Measurements from ENCODE around the gene ZNF319. TPM values are rescaled to one million over a fixed set of nuclear protein-coding genes. Genes with fewer than 3 reads are reported as not detected.

The ZNF319 gene
- total and polyA plus RNA-seq, 2 of the 13 experiments (the other 11 are each of a cell fraction or from before 2014, with no cell fraction given) = 2.4 to 3.6 TPM

DNA sequence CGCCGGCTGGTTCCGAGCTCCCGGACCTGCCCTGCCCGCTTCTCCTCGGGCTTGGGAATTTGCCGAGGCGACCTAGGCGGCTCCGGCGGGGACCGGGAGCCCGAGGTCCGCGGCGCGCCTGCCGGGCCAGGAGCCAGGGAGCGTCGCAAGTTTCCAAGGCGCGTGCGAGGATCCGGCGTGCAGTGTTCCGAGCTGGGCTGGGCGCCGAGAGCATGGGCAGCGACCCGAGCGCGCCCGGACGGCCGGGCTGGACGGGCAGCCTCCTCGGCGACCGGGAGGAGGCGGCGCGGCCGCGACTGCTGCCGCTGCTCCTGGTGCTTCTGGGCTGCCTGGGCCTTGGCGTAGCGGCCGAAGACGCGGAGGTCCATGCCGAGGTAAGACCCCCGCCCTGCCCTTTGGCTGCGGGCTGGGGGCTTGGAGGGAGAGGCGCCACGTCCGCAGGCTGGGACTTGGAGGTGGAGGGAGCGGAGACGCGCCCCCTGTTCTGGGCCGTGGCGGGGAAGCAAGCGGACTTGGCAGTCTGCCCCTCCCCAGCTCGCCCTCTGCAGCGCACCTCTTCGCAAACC lies 25.8 kb upstream of the ZNF319 start (continued):
- TF ChIP-seq, protein P1, sequence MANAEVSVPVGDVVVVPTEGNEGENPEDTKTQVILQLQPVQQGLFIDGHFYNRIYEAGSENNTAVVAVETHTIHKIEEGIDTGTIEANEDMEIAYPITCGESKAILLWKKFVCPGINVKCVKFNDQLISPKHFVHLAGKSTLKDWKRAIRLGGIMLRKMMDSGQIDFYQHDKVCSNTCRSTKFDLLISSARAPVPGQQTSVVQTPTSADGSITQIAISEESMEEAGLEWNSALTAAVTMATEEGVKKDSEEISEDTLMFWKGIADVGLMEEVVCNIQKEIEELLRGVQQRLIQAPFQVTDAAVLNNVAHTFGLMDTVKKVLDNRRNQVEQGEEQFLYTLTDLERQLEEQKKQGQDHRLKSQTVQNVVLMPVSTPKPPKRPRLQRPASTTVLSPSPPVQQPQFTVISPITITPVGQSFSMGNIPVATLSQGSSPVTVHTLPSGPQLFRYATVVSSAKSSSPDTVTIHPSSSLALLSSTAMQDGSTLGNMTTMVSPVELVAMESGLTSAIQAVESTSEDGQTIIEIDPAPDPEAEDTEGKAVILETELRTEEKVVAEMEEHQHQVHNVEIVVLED (CRISPR knock-in tag; IDR thresholded peaks at IDR 0.05; ENCODE audit: borderline replicate concordance) = no peak
- TF ChIP-seq NFKB2 (CRISPR knock-in tag; IDR thresholded peaks at IDR 0.05; ENCODE audit: borderline replicate concordance) (no peak), ZNF484 (CRISPR knock-in tag; IDR thresholded peaks at IDR 0.05; ENCODE audit: borderline replicate concordance, low read depth) (no peak; the same call in 1 of the 2 replicates), ZNF678 (CRISPR knock-in tag; IDR thresholded peaks at IDR 0.05) (no peak; the same call in 1 of the 2 replicates), ZNF136 (CRISPR knock-in tag; IDR thresholded peaks at IDR 0.05; ENCODE audit: low read depth) (no peak), ARID2 (CRISPR knock-in tag; IDR thresholded peaks at IDR 0.05; ENCODE audit: borderline replicate concordance) (peak; percentile 87; the same call in 1 of the 2 replicates), ZNF674 (CRISPR knock-in tag; IDR thresholded peaks at IDR 0.05; ENCODE audit: low read depth) (no peak), ZFP36L1 (CRISPR knock-in tag; IDR thresholded peaks at IDR 0.05) (no peak; the same call in 1 of the 2 replicates), ZNF329 (CRISPR knock-in tag; IDR thresholded peaks at IDR 0.05; ENCODE audit: low read depth) (peak; percentile 44; the same call in 1 of the 2 replicates), BORCS8-MEF2B (CRISPR knock-in tag; IDR thresholded peaks at IDR 0.05) (peak; percentile 56; the same call in 1 of the 2 replicates), KAT2B (IDR thresholded peaks at IDR 0.05; ENCODE audit: borderline replicate concordance, low read depth, low read length) (peak; percentile 5; the same call in 1 of the 2 replicates), YEATS4 (CRISPR knock-in tag; IDR thresholded peaks at IDR 0.05; ENCODE audit: borderline replicate concordance) (peak; percentile 7; the same call in 1 of the 2 replicates)
- TF ChIP-seq, protein P2, sequence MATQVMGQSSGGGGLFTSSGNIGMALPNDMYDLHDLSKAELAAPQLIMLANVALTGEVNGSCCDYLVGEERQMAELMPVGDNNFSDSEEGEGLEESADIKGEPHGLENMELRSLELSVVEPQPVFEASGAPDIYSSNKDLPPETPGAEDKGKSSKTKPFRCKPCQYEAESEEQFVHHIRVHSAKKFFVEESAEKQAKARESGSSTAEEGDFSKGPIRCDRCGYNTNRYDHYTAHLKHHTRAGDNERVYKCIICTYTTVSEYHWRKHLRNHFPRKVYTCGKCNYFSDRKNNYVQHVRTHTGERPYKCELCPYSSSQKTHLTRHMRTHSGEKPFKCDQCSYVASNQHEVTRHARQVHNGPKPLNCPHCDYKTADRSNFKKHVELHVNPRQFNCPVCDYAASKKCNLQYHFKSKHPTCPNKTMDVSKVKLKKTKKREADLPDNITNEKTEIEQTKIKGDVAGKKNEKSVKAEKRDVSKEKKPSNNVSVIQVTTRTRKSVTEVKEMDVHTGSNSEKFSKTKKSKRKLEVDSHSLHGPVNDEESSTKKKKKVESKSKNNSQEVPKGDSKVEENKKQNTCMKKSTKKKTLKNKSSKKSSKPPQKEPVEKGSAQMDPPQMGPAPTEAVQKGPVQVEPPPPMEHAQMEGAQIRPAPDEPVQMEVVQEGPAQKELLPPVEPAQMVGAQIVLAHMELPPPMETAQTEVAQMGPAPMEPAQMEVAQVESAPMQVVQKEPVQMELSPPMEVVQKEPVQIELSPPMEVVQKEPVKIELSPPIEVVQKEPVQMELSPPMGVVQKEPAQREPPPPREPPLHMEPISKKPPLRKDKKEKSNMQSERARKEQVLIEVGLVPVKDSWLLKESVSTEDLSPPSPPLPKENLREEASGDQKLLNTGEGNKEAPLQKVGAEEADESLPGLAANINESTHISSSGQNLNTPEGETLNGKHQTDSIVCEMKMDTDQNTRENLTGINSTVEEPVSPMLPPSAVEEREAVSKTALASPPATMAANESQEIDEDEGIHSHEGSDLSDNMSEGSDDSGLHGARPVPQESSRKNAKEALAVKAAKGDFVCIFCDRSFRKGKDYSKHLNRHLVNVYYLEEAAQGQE (IDR thresholded peaks at IDR 0.05; ENCODE audit: borderline replicate concordance in 1 of 2, low read depth in 1 of 2, low read length in 2 of 2) = no peak
- TF ChIP-seq, protein P3, sequence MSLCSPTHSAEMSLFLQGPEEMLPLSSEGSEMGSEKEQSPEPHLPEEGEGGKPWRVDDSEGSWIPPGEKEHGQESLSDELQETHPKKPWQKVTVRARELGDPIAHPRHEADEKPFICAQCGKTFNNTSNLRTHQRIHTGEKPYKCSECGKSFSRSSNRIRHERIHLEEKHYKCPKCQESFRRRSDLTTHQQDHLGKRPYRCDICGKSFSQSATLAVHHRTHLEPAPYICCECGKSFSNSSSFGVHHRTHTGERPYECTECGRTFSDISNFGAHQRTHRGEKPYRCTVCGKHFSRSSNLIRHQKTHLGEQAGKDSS (CRISPR knock-in tag; IDR thresholded peaks at IDR 0.05; ENCODE audit: borderline replicate concordance, low read depth) = no peak; the same call in 1 of the 2 replicates
- TF ChIP-seq, protein P4, sequence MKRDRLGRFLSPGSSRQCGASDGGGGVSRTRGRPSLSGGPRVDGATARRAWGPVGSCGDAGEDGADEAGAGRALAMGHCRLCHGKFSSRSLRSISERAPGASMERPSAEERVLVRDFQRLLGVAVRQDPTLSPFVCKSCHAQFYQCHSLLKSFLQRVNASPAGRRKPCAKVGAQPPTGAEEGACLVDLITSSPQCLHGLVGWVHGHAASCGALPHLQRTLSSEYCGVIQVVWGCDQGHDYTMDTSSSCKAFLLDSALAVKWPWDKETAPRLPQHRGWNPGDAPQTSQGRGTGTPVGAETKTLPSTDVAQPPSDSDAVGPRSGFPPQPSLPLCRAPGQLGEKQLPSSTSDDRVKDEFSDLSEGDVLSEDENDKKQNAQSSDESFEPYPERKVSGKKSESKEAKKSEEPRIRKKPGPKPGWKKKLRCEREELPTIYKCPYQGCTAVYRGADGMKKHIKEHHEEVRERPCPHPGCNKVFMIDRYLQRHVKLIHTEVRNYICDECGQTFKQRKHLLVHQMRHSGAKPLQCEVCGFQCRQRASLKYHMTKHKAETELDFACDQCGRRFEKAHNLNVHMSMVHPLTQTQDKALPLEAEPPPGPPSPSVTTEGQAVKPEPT (CRISPR knock-in tag; IDR thresholded peaks at IDR 0.05; ENCODE audit: low read depth) = 0 out of 2 replicates have a peak, but pooled peaks have one; percentile 22
- TF ChIP-seq, protein P5, sequence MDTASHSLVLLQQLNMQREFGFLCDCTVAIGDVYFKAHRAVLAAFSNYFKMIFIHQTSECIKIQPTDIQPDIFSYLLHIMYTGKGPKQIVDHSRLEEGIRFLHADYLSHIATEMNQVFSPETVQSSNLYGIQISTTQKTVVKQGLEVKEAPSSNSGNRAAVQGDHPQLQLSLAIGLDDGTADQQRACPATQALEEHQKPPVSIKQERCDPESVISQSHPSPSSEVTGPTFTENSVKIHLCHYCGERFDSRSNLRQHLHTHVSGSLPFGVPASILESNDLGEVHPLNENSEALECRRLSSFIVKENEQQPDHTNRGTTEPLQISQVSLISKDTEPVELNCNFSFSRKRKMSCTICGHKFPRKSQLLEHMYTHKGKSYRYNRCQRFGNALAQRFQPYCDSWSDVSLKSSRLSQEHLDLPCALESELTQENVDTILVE (CRISPR knock-in tag; IDR thresholded peaks at IDR 0.05) = no peak
